ENCODE results near the gene MAN2A2.

MAN2A2 gene

GRCh38 chr15:90947577-90948357 lies 44.7 kb downstream of the MAN2A2 start:
- DNase-seq: no peak

GRCh38 chr15:90948506-90948905 lies 45.4 kb downstream of the MAN2A2 start:
- DNase-seq: no peak

GRCh38 chr15:90949979-90950675 lies 47.0 kb downstream of the MAN2A2 start:
- no peak for DNase-seq

- DNase-seq: no peak
Observed at GRCh38 chr15:90950676-90951075, 47.6 kb downstream of the MAN2A2 start.

- no peak for DNase-seq
Observed at GRCh38 chr15:90952901-90953677, 50.0 kb downstream of the MAN2A2 start.

GRCh38 chr15:90953947-90954711 lies 51.0 kb downstream of the MAN2A2 start:
- peak; percentile 17 for DNase-seq

GRCh38 chr15:90954712-90955623 lies 51.9 kb downstream of the MAN2A2 start, which contains the start of gene RCCD1:
RCCD1 (plus strand) TSS chr15:90954884; CDS start chr15:90956735, 1,851 bp downstream.
- DNase-seq: peak; percentile 98

GRCh38 chr15:90955624-90956273 lies 52.6 kb downstream of the MAN2A2 start:
- DNase-seq: no peak

GRCh38 chr15:90956274-90957030 lies 53.4 kb downstream of the MAN2A2 start:
- peak; percentile 64 for DNase-seq

GRCh38 chr15:90957031-90957790 lies 54.1 kb downstream of the MAN2A2 start:
- DNase-seq: no peak

GRCh38 chr15:90957791-90958190 lies 54.7 kb downstream of the MAN2A2 start:
- DNase-seq: no peak

GRCh38 chr15:90959028-90959595 lies 56.0 kb downstream of the MAN2A2 start:
- no peak for DNase-seq

- no peak for DNase-seq
Observed at GRCh38 chr15:90959894-90960293, 56.8 kb downstream of the MAN2A2 start.

- no peak for DNase-seq
Observed at GRCh38 chr15:90960298-90961091, 57.4 kb downstream of the MAN2A2 start.

- no peak for DNase-seq
Observed at GRCh38 chr15:90962021-90962420, 58.9 kb downstream of the MAN2A2 start.

- no peak for DNase-seq
Observed at GRCh38 chr15:90966262-90966661, 63.2 kb downstream of the MAN2A2 start.

- DNase-seq: no peak
Observed at GRCh38 chr15:90967206-90967605, 64.1 kb downstream of the MAN2A2 start.

GRCh38 chr15:90968434-90968833 lies 65.3 kb downstream of the MAN2A2 start:
- no peak for DNase-seq
